Loucy (cell line): ENCODE data around the gene PDK1.

Experiments used
- CTCF ChIP-seq: fragments of 200-600 bp; sonication (generic); conservative IDR thresholded peaks from 2 replicates; pipeline ENCODE4 v1.5.1; 2014; ENCODE audit warnings: mild to moderate bottlenecking, antibody characterized with exemption, low read length
- EZH2phosphoT487 ChIP-seq: fragments of 200-600 bp; IDR thresholded peaks from 2 replicates; pipeline ENCODE4 v1.6.1; 2018; ENCODE audit warnings: antibody characterized with exemption, mild to moderate bottlenecking, moderate library complexity, borderline replicate concordance

- TF ChIP-seq CTCF (no peak), EZH2phosphoT487 (no peak)
Measured at GRCh38 chr2:172597176-172597842, 41.4 kb downstream of the PDK1 start.
